ENCODE data around the gene TEX48.

The TEX48 gene

DNA sequence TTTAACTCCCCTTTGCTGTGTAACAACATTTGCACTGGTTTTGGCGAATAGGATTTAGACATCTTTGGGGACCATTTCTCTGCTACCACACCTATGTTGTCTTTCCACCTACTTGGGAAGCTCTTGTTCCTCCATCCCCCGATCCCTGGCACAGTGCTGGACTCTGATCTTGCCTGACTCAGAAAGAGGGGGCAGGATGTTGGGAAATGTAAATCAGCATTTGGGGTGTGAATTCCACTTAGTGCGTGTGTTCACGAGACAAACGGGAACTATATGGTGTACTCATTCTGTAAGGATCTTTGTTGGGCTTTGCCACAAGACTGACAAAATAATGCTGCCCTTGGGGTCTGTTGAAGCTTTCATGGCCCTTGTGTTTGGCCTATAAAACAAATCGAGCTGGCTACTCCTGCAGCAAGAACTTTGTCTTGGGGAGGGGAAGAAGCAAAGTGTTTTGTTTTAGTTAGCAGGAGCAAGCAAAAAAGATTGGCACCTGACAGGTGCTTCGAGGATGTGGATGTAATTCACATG, 52.4 kb downstream of the TEX48 start:
- no peak for DNase-seq (ENCODE audit: low read depth)
- no peak overlapping the region for H3K4me3 ChIP-seq (ENCODE audit: low read depth, low read length)
- TF ChIP-seq, protein P1, sequence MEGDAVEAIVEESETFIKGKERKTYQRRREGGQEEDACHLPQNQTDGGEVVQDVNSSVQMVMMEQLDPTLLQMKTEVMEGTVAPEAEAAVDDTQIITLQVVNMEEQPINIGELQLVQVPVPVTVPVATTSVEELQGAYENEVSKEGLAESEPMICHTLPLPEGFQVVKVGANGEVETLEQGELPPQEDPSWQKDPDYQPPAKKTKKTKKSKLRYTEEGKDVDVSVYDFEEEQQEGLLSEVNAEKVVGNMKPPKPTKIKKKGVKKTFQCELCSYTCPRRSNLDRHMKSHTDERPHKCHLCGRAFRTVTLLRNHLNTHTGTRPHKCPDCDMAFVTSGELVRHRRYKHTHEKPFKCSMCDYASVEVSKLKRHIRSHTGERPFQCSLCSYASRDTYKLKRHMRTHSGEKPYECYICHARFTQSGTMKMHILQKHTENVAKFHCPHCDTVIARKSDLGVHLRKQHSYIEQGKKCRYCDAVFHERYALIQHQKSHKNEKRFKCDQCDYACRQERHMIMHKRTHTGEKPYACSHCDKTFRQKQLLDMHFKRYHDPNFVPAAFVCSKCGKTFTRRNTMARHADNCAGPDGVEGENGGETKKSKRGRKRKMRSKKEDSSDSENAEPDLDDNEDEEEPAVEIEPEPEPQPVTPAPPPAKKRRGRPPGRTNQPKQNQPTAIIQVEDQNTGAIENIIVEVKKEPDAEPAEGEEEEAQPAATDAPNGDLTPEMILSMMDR (IDR thresholded peaks at IDR 0.05; ENCODE audit: low read depth, low read length, missing control alignments): no peak

DNA sequence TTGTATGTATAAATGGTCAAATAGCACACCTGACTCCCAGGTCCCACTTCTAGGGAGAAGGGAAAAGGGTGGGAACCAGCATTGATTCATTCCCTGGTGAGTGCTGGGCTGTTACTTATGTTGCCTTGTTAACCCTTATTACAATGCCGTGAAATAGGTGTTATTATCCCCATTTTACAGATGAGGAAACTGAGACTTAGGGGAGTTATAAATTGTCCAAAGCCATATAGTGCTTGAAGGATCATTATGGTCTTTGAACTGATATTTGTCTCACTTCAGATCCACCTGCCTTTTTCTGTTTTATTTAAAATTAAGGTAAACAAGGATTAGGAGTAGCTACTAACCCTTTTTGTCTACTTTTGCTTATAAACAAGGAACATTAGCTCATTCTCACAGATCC, 54.4 kb downstream of the TEX48 start:
- TF ChIP-seq, protein P1 (IDR thresholded peaks at IDR 0.05; ENCODE audit: low read depth, low read length, missing control alignments): no peak
- DNase-seq (ENCODE audit: low read depth): no peak
- H3K4me3 ChIP-seq (ENCODE audit: low read depth, low read length): no peak overlapping the region

DNA sequence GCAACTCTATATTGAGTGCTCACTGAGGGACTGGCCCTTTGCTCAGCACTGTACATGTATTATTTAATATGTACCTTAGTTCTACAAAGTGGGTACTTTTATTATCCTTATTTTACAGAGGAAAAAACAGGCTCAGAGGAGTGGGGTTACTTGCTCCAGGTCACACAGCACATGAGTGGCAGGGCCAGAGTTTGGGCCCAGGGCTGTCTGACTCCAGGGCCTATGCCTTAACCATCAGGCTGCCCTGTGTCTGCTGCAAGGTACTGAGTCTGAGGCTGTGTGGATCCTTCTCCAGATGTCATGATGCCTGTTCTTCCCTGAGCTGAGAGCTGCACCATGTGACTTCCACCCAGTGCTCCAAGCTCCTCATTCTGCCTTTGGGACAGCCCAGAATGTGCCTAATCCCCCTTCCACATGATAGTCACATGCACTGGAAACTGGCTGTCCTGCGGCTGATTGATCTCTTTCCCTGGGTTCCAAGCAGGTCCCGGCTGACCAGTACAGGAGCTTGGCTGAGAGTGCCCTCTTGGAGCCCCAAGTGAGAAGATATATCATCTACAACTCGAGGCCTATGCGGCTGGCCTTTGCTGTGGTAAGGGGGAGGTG, 55.5 kb downstream of the TEX48 start:
- no peak overlapping the region for H3K4me3 ChIP-seq (ENCODE audit: low read depth, low read length)
- no peak for DNase-seq (ENCODE audit: low read depth)
- TF ChIP-seq, protein P1 (IDR thresholded peaks at IDR 0.05; ENCODE audit: low read depth, low read length, missing control alignments): no peak

DNA sequence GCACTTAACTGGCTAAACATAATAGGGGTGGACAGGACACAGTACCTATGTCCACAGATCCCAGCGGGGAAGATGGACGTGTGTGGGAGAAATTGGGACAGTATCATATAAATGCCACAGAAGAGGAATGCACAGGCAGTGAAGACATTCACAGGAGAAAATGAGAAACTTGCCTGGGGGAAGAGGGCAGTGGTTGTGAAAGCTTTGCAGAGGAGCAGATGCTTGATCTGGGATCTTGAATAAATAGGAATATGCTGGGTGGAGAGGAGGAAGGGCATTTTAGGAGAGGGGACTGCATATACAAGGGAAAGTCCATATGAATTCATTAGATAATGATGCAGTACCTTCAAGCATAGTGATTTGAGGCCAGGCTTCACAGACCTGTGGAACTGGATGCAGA, 57.3 kb downstream of the TEX48 start:
- DNase-seq (ENCODE audit: low read depth): no peak
- TF ChIP-seq, protein P1 (IDR thresholded peaks at IDR 0.05; ENCODE audit: low read depth, low read length, missing control alignments): no peak
- H3K4me3 ChIP-seq (ENCODE audit: low read depth, low read length): no peak overlapping the region

DNA sequence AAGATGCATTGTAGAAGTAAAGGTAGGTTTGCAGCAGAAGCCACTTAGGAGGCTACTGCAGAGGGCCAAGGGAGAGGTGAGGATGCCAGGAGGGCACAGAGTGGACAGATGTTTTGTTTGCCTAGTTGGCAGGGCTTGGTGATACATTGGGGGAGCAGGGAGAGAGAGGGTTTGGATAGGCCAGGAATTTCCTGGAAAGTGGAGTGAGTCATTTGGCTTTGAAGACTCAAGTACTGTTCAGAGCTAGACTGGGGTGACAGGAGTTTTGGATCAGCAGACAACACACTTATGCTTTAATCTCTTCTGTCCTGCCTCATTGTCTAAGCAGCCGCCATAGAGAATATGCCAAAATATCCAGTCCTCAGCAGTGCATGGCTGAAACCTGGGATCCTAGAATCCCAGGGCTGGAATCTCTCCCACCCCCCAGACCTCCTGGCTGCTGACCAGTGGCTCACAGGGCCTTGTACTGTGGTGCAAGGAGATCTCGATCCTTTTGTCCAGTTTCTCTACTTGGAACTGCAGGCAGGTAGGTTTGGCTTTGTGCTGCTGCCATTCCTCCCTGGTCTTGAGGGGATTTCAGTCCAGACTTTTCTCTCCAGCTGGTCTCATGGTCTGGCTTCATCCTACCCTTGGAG, 59.9 kb downstream of the TEX48 start:
- no peak overlapping the region for H3K4me3 ChIP-seq (ENCODE audit: low read depth, low read length)
- TF ChIP-seq, protein P1 (IDR thresholded peaks at IDR 0.05; ENCODE audit: low read depth, low read length, missing control alignments): no peak
- DNase-seq (ENCODE audit: low read depth): no peak

DNA sequence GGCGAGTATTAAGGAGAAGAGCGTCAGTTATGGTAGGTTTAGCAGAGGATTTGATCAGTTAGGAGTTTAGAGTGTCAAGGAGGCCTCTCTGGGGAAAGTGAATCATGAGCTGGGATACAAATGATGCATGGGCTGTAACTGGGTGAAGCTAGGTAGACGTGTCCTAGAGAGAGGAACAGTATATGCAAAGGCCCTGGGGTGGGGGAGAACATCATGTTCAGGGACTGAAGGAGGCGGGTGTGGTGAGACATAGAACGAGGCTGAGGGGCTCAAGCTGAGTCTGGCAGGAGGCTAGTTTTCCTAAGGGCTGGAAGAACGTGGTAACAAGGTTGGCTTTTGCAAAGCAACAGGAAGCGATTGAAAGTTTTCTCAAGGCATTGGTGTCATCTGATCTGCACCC, 60.4 kb downstream of the TEX48 start:
- TF ChIP-seq, protein P1 (IDR thresholded peaks at IDR 0.05; ENCODE audit: low read depth, low read length, missing control alignments): no peak

More for the DNA sequence above, 60.4 kb downstream of the TEX48 start:
- H3K4me3 ChIP-seq (ENCODE audit: low read depth, low read length): no peak overlapping the region
- DNase-seq (ENCODE audit: low read depth): no peak
